ENCODE data around the gene CD163.
"Not testable (repeated sequence)": the region's sequence is repeated elsewhere in the genome, so short reads cannot be mapped to it uniquely, and the experiment has no call there.

CD163 gene

GRCh38 chr12:7503686-7504415 lies at the start of gene CD163:
CD163 (minus strand) TSS chr12:7503777; CDS start chr12:7503690, 87 bp downstream.
- H3K27ac ChIP-seq (ENCODE audit: poor library complexity, severe bottlenecking): no peak within 1 kb of the TSS
- DNase-seq (ENCODE audit: low spot score) (no peak), ATAC-seq (ENCODE audit: low read depth) (no peak)
- no peaks in the 10 kb centered on the region for H3K4me1 ChIP-seq (ENCODE audit: insufficient read depth, poor library complexity, severe bottlenecking)
- no peaks in the 10 kb centered on the region for H3K36me3 ChIP-seq (ENCODE audit: low read depth)
- no peaks in the 10 kb centered on the region for H3K9me3 ChIP-seq (ENCODE audit: severe bottlenecking)
- no peak for TF ChIP-seq CTCF (IDR thresholded peaks at IDR 0.05; ENCODE audit: poor library complexity, severe bottlenecking)
- H3K27me3 ChIP-seq (ENCODE audit: insufficient read depth, poor library complexity, severe bottlenecking): no peaks in the 10 kb centered on the region
- no peak within 1 kb of the TSS for H3K4me3 ChIP-seq (ENCODE audit: severe bottlenecking)

GRCh38 chr12:7542813-7543212 lies 39.2 kb upstream of the CD163 start:
- Histone ChIP-seq H3K9me3 (ENCODE audit: severe bottlenecking) (no peaks in the 10 kb centered on the region), H3K36me3 (ENCODE audit: low read depth) (no peaks in the 10 kb centered on the region), H3K4me1 (ENCODE audit: insufficient read depth, poor library complexity, severe bottlenecking) (no peaks in the 10 kb centered on the region), H3K27ac (ENCODE audit: poor library complexity, severe bottlenecking) (no peak overlapping the region), H3K4me3 (ENCODE audit: severe bottlenecking) (no peak overlapping the region), H3K27me3 (ENCODE audit: insufficient read depth, poor library complexity, severe bottlenecking) (no peaks in the 10 kb centered on the region)
- DNase-seq (ENCODE audit: low spot score) (no peak), ATAC-seq (ENCODE audit: low read depth) (no peak)
- TF ChIP-seq CTCF (IDR thresholded peaks at IDR 0.05; ENCODE audit: poor library complexity, severe bottlenecking): no peak

GRCh38 chr12:7542046-7542445 lies 38.5 kb upstream of the CD163 start:
- Histone ChIP-seq H3K36me3 (ENCODE audit: low read depth) (no peaks in the 10 kb centered on the region), H3K27ac (ENCODE audit: poor library complexity, severe bottlenecking) (no peak overlapping the region), H3K27me3 (ENCODE audit: insufficient read depth, poor library complexity, severe bottlenecking) (no peaks in the 10 kb centered on the region), H3K4me1 (ENCODE audit: insufficient read depth, poor library complexity, severe bottlenecking) (no peaks in the 10 kb centered on the region), H3K4me3 (ENCODE audit: severe bottlenecking) (no peak overlapping the region), H3K9me3 (ENCODE audit: severe bottlenecking) (no peaks in the 10 kb centered on the region)
- TF ChIP-seq CTCF (IDR thresholded peaks at IDR 0.05; ENCODE audit: poor library complexity, severe bottlenecking): no peak
- DNase-seq (ENCODE audit: low spot score) (no peak), ATAC-seq (ENCODE audit: low read depth) (no peak)

- Histone ChIP-seq H3K4me3 (ENCODE audit: severe bottlenecking) (no peak overlapping the region), H3K4me1 (ENCODE audit: insufficient read depth, poor library complexity, severe bottlenecking) (no peaks in the 10 kb centered on the region), H3K36me3 (ENCODE audit: low read depth) (no peaks in the 10 kb centered on the region), H3K27ac (ENCODE audit: poor library complexity, severe bottlenecking) (no peak overlapping the region), H3K27me3 (ENCODE audit: insufficient read depth, poor library complexity, severe bottlenecking) (no peaks in the 10 kb centered on the region), H3K9me3 (ENCODE audit: severe bottlenecking) (no peaks in the 10 kb centered on the region)
- DNase-seq (ENCODE audit: low spot score): no peak
- no peak for ATAC-seq (ENCODE audit: low read depth)
- no peak for TF ChIP-seq CTCF (IDR thresholded peaks at IDR 0.05; ENCODE audit: poor library complexity, severe bottlenecking)
These were observed 10.8 kb upstream of the CD163 start for GRCh38 chr12:7514416-7514815.

- Histone ChIP-seq H3K36me3 (ENCODE audit: low read depth) (no peaks in the 10 kb centered on the region), H3K9me3 (ENCODE audit: severe bottlenecking) (no peaks in the 10 kb centered on the region), H3K27ac (ENCODE audit: poor library complexity, severe bottlenecking) (no peak overlapping the region), H3K4me3 (ENCODE audit: severe bottlenecking) (no peak overlapping the region), H3K4me1 (ENCODE audit: insufficient read depth, poor library complexity, severe bottlenecking) (no peaks in the 10 kb centered on the region), H3K27me3 (ENCODE audit: insufficient read depth, poor library complexity, severe bottlenecking) (no peaks in the 10 kb centered on the region)
- no peak for DNase-seq (ENCODE audit: low spot score)
- 0 out of 3 replicates have a peak, but pooled peaks have one; percentile 41 for ATAC-seq (ENCODE audit: low read depth)
- no peak for TF ChIP-seq CTCF (IDR thresholded peaks at IDR 0.05; ENCODE audit: poor library complexity, severe bottlenecking)
These were observed 9.0 kb upstream of the CD163 start for GRCh38 chr12:7512553-7512952.

GRCh38 chr12:7509793-7510470 lies 6.4 kb upstream of the CD163 start:
- not testable (repeated sequence) for H3K27ac ChIP-seq (ENCODE audit: poor library complexity, severe bottlenecking); ATAC-seq (ENCODE audit: low read depth); H3K27me3 ChIP-seq (ENCODE audit: insufficient read depth, poor library complexity, severe bottlenecking)

More at GRCh38 chr12:7509793-7510470, 6.4 kb upstream of the CD163 start:
- not testable (repeated sequence) for DNase-seq (ENCODE audit: low spot score); H3K9me3 ChIP-seq (ENCODE audit: severe bottlenecking); H3K4me1 ChIP-seq (ENCODE audit: insufficient read depth, poor library complexity, severe bottlenecking); H3K4me3 ChIP-seq (ENCODE audit: severe bottlenecking); H3K36me3 ChIP-seq (ENCODE audit: low read depth)

Measured in RWPE2 (cell line).